Osteoblast (primary cell): ENCODE measurements around the gene SEC23B. TPM values are rescaled to one million over a fixed set of nuclear protein-coding genes. Genes with fewer than 3 reads are reported as not detected.
A peak's percentile ranks its signal among the peaks of the same experiment; 100 is the strongest.

ENCODE experiments used
- DNase-seq: peaks from one replicate; pipeline ENCODE4 v3.0.0; 2011; ENCODE audit warnings: low spot score, mixed read lengths; ENCODE audit not compliant: insufficient read length; ENCODE audit errors: missing footprints
- H2AFZ ChIP-seq: 2 replicates; pipeline ENCODE4 v1.6.0; 2011; ENCODE audit warnings: mild to moderate bottlenecking, low read length
- H3K27ac ChIP-seq: 2 replicates; pipeline ENCODE4 v1.5.1; 2011; ENCODE audit warnings: mild to moderate bottlenecking, low read depth, low read length, moderate library complexity
- H3K27me3 ChIP-seq: 2 replicates; pipeline ENCODE4 v1.6.0; 2012; ENCODE audit warnings: mild to moderate bottlenecking, control low read depth, inconsistent platforms, low read length, moderate library complexity; ENCODE audit not compliant: insufficient read depth
- H3K36me3 ChIP-seq: 2 replicates; pipeline ENCODE4 v1.5.1; 2011; ENCODE audit warnings: mild to moderate bottlenecking, low read length, control low read depth, moderate library complexity; ENCODE audit not compliant: insufficient read depth
- H3K4me1 ChIP-seq: 2 replicates; pipeline ENCODE4 v1.5.1; 2011; ENCODE audit warnings: mild to moderate bottlenecking, low read length, control low read depth, moderate library complexity; ENCODE audit not compliant: insufficient read depth
- H3K4me2 ChIP-seq: 2 replicates; pipeline ENCODE4 v1.6.0; 2011; ENCODE audit warnings: mild to moderate bottlenecking, low read length; ENCODE audit not compliant: insufficient read depth
- H3K4me3 ChIP-seq: fragments of 200-600 bp; sonication (generic); 3 replicates; pipeline ENCODE4 v1.5.1; 2012; ENCODE audit warnings: mild to moderate bottlenecking, low read length, inconsistent platforms; ENCODE audit not compliant: insufficient read depth
- H3K79me2 ChIP-seq: 2 replicates; pipeline ENCODE4 v1.6.0; 2012; ENCODE audit warnings: mild to moderate bottlenecking, low read length, control low read depth, inconsistent platforms; ENCODE audit not compliant: insufficient read depth
- H3K9me3 ChIP-seq: 2 replicates; pipeline ENCODE4 v1.5.1; 2011; ENCODE audit warnings: low read depth, low read length, control low read depth
- H4K20me1 ChIP-seq: 2 replicates; pipeline ENCODE4 v1.6.0; 2012; ENCODE audit warnings: mild to moderate bottlenecking, low read length, control low read depth; ENCODE audit not compliant: insufficient read depth
- CTCF ChIP-seq: IDR thresholded peaks from 2 replicates; pipeline ENCODE4 v1.5.1; 2011; ENCODE audit warnings: mild to moderate bottlenecking, low read depth, low read length, moderate library complexity; ENCODE audit errors: extremely low read depth
- total RNA-seq: library from RNA; depleted of rRNA; stranded (reverse); fragments of >200 nt; gene quantifications from 2 replicates; pipeline ENCODE4 v1.2.3, GENCODE V29; 2012

The SEC23B gene
- total RNA-seq, 1 donor, result 30.8 TPM

GRCh38 chr20:18571009-18571408 lies 63.3 kb downstream of the SEC23B start:
- no peak for DNase-seq

GRCh38 chr20:18571578-18571977 lies 63.8 kb downstream of the SEC23B start:
- TF ChIP-seq CTCF, result no peak
- no peak for DNase-seq
- Histone ChIP-seq H4K20me1 (no peaks in the 10 kb centered on the region), H3K27me3 (no peaks in the 10 kb centered on the region), H3K79me2 (peaks cover 24% of the 10 kb centered on the region), H3K4me2 (no peak overlapping the region), H3K9me3 (no peaks in the 10 kb centered on the region), H3K4me3 (no peak overlapping the region), H3K36me3 (peaks cover 13% of the 10 kb centered on the region), H2AFZ (no peak overlapping the region), H3K4me1 (peaks cover 5% of the 10 kb centered on the region), H3K27ac (no peak overlapping the region)

More at GRCh38 chr20:18571009-18571408, 63.3 kb downstream of the SEC23B start:
- H3K36me3 ChIP-seq, result peaks cover 13% of the 10 kb centered on the region
- peaks cover 24% of the 10 kb centered on the region for H3K79me2 ChIP-seq
- no peaks in the 10 kb centered on the region for H3K27me3 ChIP-seq
- H2AFZ ChIP-seq, result no peak overlapping the region
- H3K4me3 ChIP-seq, result no peak overlapping the region
- H4K20me1 ChIP-seq, result no peaks in the 10 kb centered on the region
- no peak overlapping the region for H3K4me2 ChIP-seq
- no peak for TF ChIP-seq CTCF
- no peak overlapping the region for H3K27ac ChIP-seq
- no peaks in the 10 kb centered on the region for H3K9me3 ChIP-seq
- H3K4me1 ChIP-seq, result peaks cover 8% of the 10 kb centered on the region

- no peaks in the 10 kb centered on the region for H3K79me2 ChIP-seq
- no peak for TF ChIP-seq CTCF
These were observed 70.2 kb downstream of the SEC23B start for GRCh38 chr20:18577942-18578341.

GRCh38 chr20:18578581-18578980 lies 70.8 kb downstream of the SEC23B start:
- Histone ChIP-seq H3K4me3 (no peak overlapping the region), H3K27ac (no peak overlapping the region), H3K4me2 (no peak overlapping the region), H4K20me1 (no peaks in the 10 kb centered on the region), H3K36me3 (no peaks in the 10 kb centered on the region), H2AFZ (peak overlapping the region; percentile 68), H3K79me2 (no peaks in the 10 kb centered on the region), H3K4me1 (no peaks in the 10 kb centered on the region), H3K27me3 (no peaks in the 10 kb centered on the region), H3K9me3 (no peaks in the 10 kb centered on the region)
- TF ChIP-seq CTCF, result no peak
- no peak for DNase-seq

More at GRCh38 chr20:18577942-18578341, 70.2 kb downstream of the SEC23B start:
- no peaks in the 10 kb centered on the region for H3K36me3 ChIP-seq
- no peaks in the 10 kb centered on the region for H3K27me3 ChIP-seq
- DNase-seq, result no peak
- no peak overlapping the region for H3K27ac ChIP-seq
- H3K4me3 ChIP-seq, result no peak overlapping the region
- no peaks in the 10 kb centered on the region for H3K9me3 ChIP-seq
- H3K4me2 ChIP-seq, result no peak overlapping the region
- no peak overlapping the region for H2AFZ ChIP-seq
- no peaks in the 10 kb centered on the region for H4K20me1 ChIP-seq
- no peaks in the 10 kb centered on the region for H3K4me1 ChIP-seq
